ENCODE measurements around the gene VAMP2.

VAMP2 gene

DNA sequence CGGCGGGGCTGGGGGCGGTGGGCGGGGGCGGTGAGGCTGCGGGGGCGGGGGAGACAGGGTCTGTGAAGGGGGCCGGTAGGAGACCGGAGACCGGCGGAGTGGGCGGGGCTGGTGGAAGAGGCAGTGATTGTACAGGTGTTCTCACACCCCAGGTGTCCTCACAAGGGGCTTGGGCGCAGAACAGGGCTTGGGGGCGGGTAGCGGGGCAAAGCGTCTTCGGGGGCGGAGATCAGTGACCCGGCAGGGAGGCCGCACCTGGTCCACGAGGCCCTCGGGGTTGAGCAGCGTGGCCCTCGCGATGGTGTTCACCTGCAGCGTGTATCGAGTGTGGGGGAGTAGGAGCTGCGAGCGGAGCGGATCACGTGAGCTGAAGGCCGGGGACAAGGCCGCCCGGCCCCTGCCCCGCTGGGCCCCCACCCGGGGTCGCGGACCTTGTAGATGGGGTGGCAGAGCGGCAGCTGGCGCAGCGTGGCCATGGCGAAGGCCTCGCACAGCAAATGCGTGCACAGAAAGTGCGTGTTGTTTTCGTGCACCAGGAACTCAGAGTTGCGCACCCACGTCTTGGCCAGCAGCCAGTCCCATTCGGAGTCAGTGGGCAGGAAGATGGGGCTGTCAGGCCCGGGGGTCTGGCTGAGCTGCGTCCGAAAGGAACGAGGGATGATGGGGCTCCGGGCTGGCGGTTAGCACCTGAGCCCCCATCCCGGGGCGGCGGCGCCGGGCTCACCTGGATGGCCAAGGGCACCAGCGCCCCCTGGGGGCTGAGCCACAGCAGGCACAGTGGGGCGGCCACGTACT is 52.9 kb downstream of the VAMP2 start:
- peak overlapping the region; percentile 30 for H3K4me3 Mint-ChIP-seq
- intact Hi-C loops (cut with micrococcal nuclease) = no loop called here
- peaks cover 14% of the 10 kb centered on the region for H3K4me1 Mint-ChIP-seq (ENCODE audit: low read depth)
- H3K27me3 Mint-ChIP-seq = peaks cover 89% of the 10 kb centered on the region
- no peaks in the 10 kb centered on the region for H3K36me3 Mint-ChIP-seq (ENCODE audit: low read depth)
- no peaks in the 10 kb centered on the region for H3K9me3 Mint-ChIP-seq
- H3K27ac Mint-ChIP-seq = no peak overlapping the region
